ENCODE measurements around the gene SCPEP1.

GRCh38 chr17:56995766-56996165 is 17.8 kb downstream of the SCPEP1 start:
- TF ChIP-seq CTCF (IDR thresholded peaks at IDR 0.05), result no peak
- TF ChIP-seq POLR2A (IDR thresholded peaks at IDR 0.05), result no peak
